DND-41 (cell line): ENCODE measurements around the gene TAF8.

Experiments used
- ATAC-seq: fragments of 200-7000 bp; cut with Tn5 transposase; 3 replicates; pipeline ENCODE4 v1.9.1; 2021; ENCODE audit warnings: low read depth; ENCODE audit not compliant: insufficient read depth
- DNase-seq: peaks from one replicate; pipeline ENCODE4 v3.0.0-alpha.2; 2020
- H2AFZ ChIP-seq: 2 replicates; pipeline ENCODE4 v1.6.0; 2012; ENCODE audit warnings: low read depth, low read length
- H3K27ac ChIP-seq: 2 replicates; pipeline ENCODE4 v1.5.1; 2012; ENCODE audit warnings: low read length, inconsistent platforms
- H3K27me3 ChIP-seq: fragments of 200-600 bp; sonication (generic); 2 replicates; pipeline ENCODE4 v1.6.0; 2012; ENCODE audit warnings: low read length, mild to moderate bottlenecking, inconsistent platforms; ENCODE audit not compliant: insufficient read depth, poor library complexity
- H3K36me3 ChIP-seq: 2 replicates; pipeline ENCODE4 v1.5.1; 2012; ENCODE audit warnings: low read length, inconsistent platforms; ENCODE audit not compliant: insufficient read depth
- H3K4me1 ChIP-seq: 2 replicates; pipeline ENCODE4 v1.5.1; 2012; ENCODE audit warnings: mild to moderate bottlenecking, low read length; ENCODE audit not compliant: insufficient read depth
- H3K4me2 ChIP-seq: 2 replicates; pipeline ENCODE4 v1.6.0; 2012; ENCODE audit warnings: mild to moderate bottlenecking, moderate library complexity, low read length, inconsistent platforms; ENCODE audit not compliant: insufficient read depth
- H3K4me3 ChIP-seq, 2 experiments: fragments of 200-600 bp in 1 of 2; shearing (Covaris generic) in 1 of 2; 2 replicates each; pipeline ENCODE4 v1.5.1; 2012 to 2016; ENCODE audit warnings: inconsistent platforms in 2 of 2, low read length in 2 of 2, mild to moderate bottlenecking in 2 of 2, low read depth in 1 of 2, moderate library complexity in 1 of 2
- H3K79me2 ChIP-seq: 2 replicates; pipeline ENCODE4 v1.6.0; 2012; ENCODE audit warnings: low read length, inconsistent platforms; ENCODE audit not compliant: insufficient read depth
- H3K9ac ChIP-seq: 2 replicates; pipeline ENCODE4 v1.6.0; 2012; ENCODE audit warnings: low read depth, mild to moderate bottlenecking, inconsistent platforms, low read length, moderate library complexity
- H3K9me3 ChIP-seq: 2 replicates; pipeline ENCODE4 v1.5.1; 2012; ENCODE audit warnings: low read length, moderate library complexity, mild to moderate bottlenecking, inconsistent platforms; ENCODE audit not compliant: insufficient read depth, severe bottlenecking
- H4K20me1 ChIP-seq: 2 replicates; pipeline ENCODE4 v1.6.0; 2012; ENCODE audit warnings: low read length; ENCODE audit not compliant: insufficient read depth
- EZH2 ChIP-seq: IDR thresholded peaks from 3 replicates; pipeline ENCODE4 v1.6.1; 2012; ENCODE audit warnings: borderline replicate concordance, low read depth, mild to moderate bottlenecking, moderate library complexity, low read length, inconsistent platforms; ENCODE audit not compliant: severe bottlenecking
- TF ChIP-seq, protein P1 (sequence below): IDR thresholded peaks from 2 replicates; pipeline ENCODE4 v1.5.1; 2012; ENCODE audit warnings: borderline replicate concordance, low read length, moderate library complexity, mild to moderate bottlenecking; ENCODE audit not compliant: poor library complexity, severe bottlenecking; ENCODE audit errors: extremely low read depth

Gene TAF8

DNA sequence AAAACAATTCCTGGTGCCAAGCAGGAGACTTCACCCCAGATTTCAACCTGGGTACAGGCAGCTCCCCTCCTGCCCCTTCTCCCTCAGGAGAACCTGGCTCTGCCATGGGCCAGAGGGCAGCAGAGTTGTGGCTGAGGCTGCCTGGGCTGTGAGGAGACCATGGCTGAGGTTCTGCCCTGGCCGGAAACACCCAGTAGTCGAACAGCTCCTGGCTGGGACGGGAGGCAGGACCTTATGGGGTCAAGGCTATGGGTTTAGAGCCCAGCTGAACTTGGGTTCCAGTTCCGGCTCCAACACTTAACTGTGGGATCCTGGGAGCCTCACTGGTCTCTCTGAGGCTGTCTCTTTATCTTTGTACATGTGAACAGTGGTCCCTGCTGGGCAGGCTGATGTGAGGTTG is 83.6 kb downstream of the TAF8 start:
- Histone ChIP-seq H3K27ac (no peak overlapping the region), H3K4me1 (no peaks in the 10 kb centered on the region), H2AFZ (no peak overlapping the region), H3K79me2 (no peaks in the 10 kb centered on the region), H4K20me1 (no peaks in the 10 kb centered on the region), H3K9ac (no peak overlapping the region), H3K27me3 (no peaks in the 10 kb centered on the region), H3K9me3 (no peaks in the 10 kb centered on the region), H3K4me3 (no peak overlapping the region), H3K4me2 (no peak overlapping the region), H3K36me3 (no peaks in the 10 kb centered on the region)
- ATAC-seq (no peak), DNase-seq (no peak)
- TF ChIP-seq EZH2 = no peak
- TF ChIP-seq, protein P1, sequence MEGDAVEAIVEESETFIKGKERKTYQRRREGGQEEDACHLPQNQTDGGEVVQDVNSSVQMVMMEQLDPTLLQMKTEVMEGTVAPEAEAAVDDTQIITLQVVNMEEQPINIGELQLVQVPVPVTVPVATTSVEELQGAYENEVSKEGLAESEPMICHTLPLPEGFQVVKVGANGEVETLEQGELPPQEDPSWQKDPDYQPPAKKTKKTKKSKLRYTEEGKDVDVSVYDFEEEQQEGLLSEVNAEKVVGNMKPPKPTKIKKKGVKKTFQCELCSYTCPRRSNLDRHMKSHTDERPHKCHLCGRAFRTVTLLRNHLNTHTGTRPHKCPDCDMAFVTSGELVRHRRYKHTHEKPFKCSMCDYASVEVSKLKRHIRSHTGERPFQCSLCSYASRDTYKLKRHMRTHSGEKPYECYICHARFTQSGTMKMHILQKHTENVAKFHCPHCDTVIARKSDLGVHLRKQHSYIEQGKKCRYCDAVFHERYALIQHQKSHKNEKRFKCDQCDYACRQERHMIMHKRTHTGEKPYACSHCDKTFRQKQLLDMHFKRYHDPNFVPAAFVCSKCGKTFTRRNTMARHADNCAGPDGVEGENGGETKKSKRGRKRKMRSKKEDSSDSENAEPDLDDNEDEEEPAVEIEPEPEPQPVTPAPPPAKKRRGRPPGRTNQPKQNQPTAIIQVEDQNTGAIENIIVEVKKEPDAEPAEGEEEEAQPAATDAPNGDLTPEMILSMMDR = no peak

DNA sequence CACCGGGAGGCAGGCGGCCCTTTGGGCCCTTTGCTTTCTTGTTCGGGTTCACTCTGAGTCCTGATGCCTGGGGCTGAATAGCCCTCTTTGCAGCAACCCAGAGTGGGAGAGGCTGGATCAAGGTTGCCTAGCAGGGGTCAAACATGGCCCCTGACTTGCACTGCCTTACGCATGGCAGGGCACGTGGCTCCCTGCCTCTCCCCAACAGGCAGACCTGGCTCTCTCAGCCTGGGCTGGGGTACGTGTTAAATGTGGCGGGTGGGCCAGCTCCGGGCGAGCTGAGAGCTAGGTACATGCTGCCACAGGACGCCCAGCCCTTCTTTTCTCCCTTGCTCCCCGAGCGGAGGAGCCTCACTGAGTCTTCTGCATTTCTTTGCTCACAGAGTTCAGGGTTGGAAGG is 84.8 kb downstream of the TAF8 start:
- no peak overlapping the region for H3K27ac ChIP-seq
- H3K36me3 ChIP-seq = no peaks in the 10 kb centered on the region
- TF ChIP-seq EZH2 = no peak
- TF ChIP-seq, protein P1 = no peak

GRCh38 chr6:42135722-42136121 is 85.4 kb downstream of the TAF8 start:
- ATAC-seq (no peak), DNase-seq (no peak)
- no peak overlapping the region for H3K27ac ChIP-seq
- no peak overlapping the region for H2AFZ ChIP-seq
- no peaks in the 10 kb centered on the region for H4K20me1 ChIP-seq
- TF ChIP-seq, protein P1 = no peak
- TF ChIP-seq EZH2 = no peak
- H3K9me3 ChIP-seq = no peaks in the 10 kb centered on the region
- no peaks in the 10 kb centered on the region for H3K4me1 ChIP-seq
- no peak overlapping the region for H3K9ac ChIP-seq
- no peak overlapping the region for H3K4me3 ChIP-seq
- H3K4me2 ChIP-seq = no peak overlapping the region
- no peaks in the 10 kb centered on the region for H3K36me3 ChIP-seq
- no peaks in the 10 kb centered on the region for H3K79me2 ChIP-seq
- no peaks in the 10 kb centered on the region for H3K27me3 ChIP-seq

More for the DNA sequence above, 84.8 kb downstream of the TAF8 start:
- Histone ChIP-seq H2AFZ (no peak overlapping the region), H3K4me3 (no peak overlapping the region), H3K4me1 (no peaks in the 10 kb centered on the region), H3K27me3 (no peaks in the 10 kb centered on the region), H3K4me2 (no peak overlapping the region), H3K9me3 (no peaks in the 10 kb centered on the region), H3K79me2 (no peaks in the 10 kb centered on the region), H3K9ac (no peak overlapping the region), H4K20me1 (no peaks in the 10 kb centered on the region)
- no peak for DNase-seq
- ATAC-seq = no peak
